GM06990 (cell line): ENCODE results near the gene SHISA7.

Experiments
- DNase-seq: peaks from one replicate; pipeline ENCODE4 v3.0.0-alpha.2; 2011; ENCODE audit not compliant: insufficient read length; ENCODE audit errors: extremely low read depth
- H3K27me3 ChIP-seq: replicated peaks from 2 replicates; pipeline ENCODE4 v1.6.0; 2011; ENCODE audit warnings: low read length; ENCODE audit not compliant: control insufficient read depth, insufficient read depth
- H3K36me3 ChIP-seq: 2 replicates; pipeline ENCODE4 v1.5.1; 2011; ENCODE audit warnings: low read length; ENCODE audit not compliant: control insufficient read depth, insufficient read depth
- H3K4me3 ChIP-seq: replicated peaks from 2 replicates; pipeline ENCODE4 v1.5.1; 2011; ENCODE audit warnings: low read depth, mild to moderate bottlenecking, control low read depth, low read length
- TF ChIP-seq, protein P1 (sequence below): IDR thresholded peaks from 2 replicates; pipeline ENCODE4 v1.5.1; 2011; ENCODE audit warnings: low read length, control low read depth, mild to moderate bottlenecking, inconsistent platforms; ENCODE audit not compliant: insufficient read depth, poor library complexity, severe bottlenecking

Gene SHISA7

DNA sequence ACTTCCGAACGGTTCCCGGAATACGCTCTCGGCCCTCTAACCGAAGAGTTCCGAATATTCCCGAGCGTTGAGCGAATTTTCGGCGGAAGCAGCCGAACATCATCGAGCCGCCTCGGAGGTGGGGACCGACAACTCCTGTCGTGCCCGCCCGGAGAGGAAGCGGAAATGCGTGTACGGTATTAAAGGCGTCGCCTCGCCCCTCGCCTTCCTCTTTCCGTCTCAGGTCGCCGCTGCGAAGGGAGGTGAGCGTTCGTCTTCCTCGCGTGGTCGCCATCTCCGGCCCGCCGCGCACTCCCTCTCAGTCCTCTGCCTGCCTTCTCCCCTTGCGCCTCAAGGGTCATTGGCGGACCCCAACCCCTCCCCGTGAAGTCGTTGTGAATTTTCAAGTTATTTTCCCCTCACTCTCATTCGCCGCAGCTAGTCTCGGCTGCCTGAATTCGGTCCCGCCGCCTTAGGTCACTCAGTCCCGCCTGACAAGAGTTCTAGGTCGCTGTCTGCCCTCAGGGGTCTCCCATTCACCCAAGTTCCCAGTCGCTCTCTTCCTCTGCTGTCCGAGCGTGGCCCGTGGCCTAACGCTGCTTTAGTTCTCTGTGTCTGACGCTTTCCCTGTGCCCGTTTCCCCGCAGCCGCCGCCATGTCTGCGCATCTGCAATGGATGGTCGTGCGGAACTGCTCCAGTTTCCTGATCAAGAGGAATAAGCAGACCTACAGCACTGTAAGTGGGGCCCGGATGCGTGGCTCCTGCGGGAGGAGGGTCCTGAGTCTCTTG, 57.2 kb downstream of the SHISA7 start, which contains the start of gene RPL28:
RPL28 (plus strand) TSS at position 209 of the 769 bp plus-strand sequence; CDS start at position 635, 426 bp downstream.
- Histone ChIP-seq H3K36me3 (peaks cover 35% of the 10 kb centered on the region), H3K4me3 (peak within 1 kb of the TSS; percentile 90), H3K27me3 (no peaks in the 10 kb centered on the region)
- peak; percentile 95 for DNase-seq
- TF ChIP-seq, protein P1, sequence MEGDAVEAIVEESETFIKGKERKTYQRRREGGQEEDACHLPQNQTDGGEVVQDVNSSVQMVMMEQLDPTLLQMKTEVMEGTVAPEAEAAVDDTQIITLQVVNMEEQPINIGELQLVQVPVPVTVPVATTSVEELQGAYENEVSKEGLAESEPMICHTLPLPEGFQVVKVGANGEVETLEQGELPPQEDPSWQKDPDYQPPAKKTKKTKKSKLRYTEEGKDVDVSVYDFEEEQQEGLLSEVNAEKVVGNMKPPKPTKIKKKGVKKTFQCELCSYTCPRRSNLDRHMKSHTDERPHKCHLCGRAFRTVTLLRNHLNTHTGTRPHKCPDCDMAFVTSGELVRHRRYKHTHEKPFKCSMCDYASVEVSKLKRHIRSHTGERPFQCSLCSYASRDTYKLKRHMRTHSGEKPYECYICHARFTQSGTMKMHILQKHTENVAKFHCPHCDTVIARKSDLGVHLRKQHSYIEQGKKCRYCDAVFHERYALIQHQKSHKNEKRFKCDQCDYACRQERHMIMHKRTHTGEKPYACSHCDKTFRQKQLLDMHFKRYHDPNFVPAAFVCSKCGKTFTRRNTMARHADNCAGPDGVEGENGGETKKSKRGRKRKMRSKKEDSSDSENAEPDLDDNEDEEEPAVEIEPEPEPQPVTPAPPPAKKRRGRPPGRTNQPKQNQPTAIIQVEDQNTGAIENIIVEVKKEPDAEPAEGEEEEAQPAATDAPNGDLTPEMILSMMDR = no peak

DNA sequence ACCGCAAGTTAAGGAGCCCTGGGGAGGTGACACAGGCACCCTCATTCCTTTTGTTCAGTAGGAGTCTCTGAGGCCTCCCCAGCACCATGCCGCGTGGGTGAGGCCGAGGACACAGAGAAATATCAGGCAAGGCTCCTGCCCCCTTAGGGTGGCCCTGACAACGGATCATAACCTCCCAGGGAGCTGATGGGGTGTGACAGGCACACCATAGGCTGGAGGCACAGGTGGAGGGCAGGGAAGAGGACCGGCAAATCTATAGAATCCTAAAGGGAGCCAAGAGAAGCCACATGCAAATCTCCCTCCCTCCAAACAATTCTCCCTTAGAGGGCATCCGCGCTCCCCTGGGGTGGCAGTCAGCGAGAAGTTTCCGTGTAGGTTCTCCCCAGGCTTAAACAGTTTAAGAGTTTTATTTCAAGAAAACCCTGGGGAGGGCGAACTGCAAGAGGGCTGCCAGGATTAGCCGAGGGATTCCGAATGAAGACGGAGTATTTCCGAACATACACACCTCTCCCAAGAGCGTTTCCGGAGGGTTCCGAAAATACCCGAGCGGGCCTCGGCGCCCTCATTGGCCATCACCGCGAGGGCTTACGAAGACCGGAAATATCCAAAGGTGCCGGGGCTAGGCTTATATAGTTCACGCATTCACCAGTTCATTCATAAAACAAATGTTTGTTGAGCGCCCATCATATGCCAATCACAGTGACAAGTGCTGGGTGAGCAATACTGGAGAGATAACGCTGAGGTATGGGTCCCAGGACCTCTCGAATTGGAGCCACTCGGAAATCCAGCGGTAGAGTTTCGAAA, 58.0 kb downstream of the SHISA7 start:
- DNase-seq = peak; percentile 94
- Histone ChIP-seq H3K27me3 (no peaks in the 10 kb centered on the region), H3K4me3 (peak overlapping the region; percentile 90), H3K36me3 (peaks cover 32% of the 10 kb centered on the region)
- TF ChIP-seq, protein P1 = no peak

DNA sequence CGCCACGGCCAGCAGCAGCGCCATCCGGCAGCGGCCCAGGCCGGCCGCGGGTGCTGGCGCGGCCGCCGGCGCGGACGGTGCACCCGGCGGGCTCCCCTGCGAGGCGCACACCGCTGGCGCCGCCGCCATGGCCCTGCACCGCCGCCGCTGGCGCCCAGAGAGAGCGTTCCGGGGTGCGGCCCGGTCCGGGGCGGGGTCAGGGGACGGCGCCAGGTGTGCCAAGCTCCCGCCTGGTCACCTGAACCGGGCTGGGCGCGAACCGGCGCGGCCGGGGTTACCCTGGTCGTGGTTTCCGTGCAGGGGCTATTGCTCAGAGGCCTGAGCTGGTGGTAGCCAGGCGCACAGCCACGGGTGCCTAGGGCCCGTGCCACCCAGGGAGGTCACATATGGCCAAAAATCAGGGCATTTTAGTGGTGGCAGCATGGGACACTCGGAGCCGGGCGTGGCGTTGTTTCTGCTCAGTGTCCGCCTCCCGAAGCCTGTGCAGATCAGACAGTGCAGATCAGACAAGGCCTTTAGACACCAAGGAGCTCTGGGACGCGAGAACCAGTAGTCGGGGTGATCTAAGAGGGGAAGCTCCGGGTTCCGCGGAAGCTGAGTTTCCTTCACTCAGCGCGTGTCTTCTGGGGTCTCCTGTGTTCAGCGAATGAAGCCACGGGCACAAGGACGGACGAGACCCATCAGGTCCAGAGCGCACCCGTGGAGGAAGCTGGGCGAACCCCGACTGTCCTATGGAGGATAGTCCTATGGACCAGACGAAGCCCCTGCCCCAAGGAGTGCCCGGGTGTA, 58.8 kb downstream of the SHISA7 start, which contains the start of gene TMEM238:
TMEM238 (minus strand) TSS at position 162 of the 789 bp plus-strand sequence; CDS start at position 129, 33 bp downstream.
- TF ChIP-seq, protein P1 = no peak
- Histone ChIP-seq H3K4me3 (peak within 1 kb of the TSS; percentile 90), H3K36me3 (peaks cover 26% of the 10 kb centered on the region), H3K27me3 (no peaks in the 10 kb centered on the region)
- DNase-seq = peak; percentile 71

DNA sequence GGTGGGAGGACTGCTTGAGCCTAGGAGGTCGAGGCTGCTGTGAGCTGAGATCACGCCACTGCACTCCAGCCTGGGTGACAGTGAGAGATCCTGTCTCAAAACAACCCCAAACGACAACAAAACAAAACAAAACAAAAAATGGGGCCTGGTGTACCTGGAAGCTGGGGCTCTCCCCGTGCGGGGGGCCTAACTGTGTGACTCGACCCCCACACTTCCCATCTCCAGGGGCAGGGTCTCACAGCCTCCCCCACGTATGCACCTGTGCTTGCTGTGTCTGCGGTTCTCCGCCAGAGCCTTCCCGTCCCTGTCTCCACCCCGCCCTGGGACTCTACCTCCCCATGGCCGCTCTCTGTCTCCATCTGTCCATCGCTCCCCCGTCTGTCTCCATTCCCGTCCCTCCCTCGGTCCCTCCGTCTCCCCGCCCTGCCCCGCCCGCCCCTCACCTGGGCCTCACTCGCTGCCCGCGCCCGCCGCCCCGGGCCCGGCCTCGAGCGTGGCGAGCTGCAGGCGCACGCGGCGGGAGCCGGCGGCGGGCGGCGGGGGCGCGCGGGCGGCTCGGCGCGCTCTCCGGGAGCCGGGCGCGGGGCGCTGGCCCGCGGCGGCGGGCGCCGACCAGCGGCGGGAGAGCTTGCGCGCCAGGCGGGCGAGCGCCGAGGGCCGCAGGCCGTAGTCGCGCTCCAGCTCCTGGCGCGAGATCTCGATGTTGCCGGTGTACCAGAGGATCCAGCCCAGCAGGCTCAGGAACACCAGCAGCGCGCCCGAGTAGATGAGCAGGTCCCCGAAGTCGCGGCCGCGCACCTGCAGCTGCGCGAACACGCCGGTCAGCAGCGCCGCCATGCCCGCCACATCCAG, 59.6 kb downstream of the SHISA7 start:
- Histone ChIP-seq H3K27me3 (no peaks in the 10 kb centered on the region), H3K4me3 (peak overlapping the region; percentile 90), H3K36me3 (peaks cover 18% of the 10 kb centered on the region)
- TF ChIP-seq, protein P1 = peak; percentile 28
- peak; percentile 83 for DNase-seq
